SK-N-SH treated with all-trans-retinoic acid at 6 μM for 48 hours (cell line): ENCODE results near the gene CCDC102B.

Experiments
- BACH2 ChIP-seq: fragments of 250-450 bp; sonication (Bioruptor Pico); IDR thresholded peaks from 2 replicates; pipeline ENCODE4 v1.9.0; 2021; ENCODE audit warnings: mild to moderate bottlenecking, borderline replicate concordance
- PATZ1 ChIP-seq: fragments of 250-450 bp; sonication (Bioruptor Pico); IDR thresholded peaks from 2 replicates; pipeline ENCODE4 v1.8.0; 2020; ENCODE audit warnings: mild to moderate bottlenecking, moderate library complexity, borderline replicate concordance
- ZFP3 ChIP-seq: fragments of 250-450 bp; sonication (Bioruptor Pico); IDR thresholded peaks from 2 replicates; pipeline ENCODE4 v1.5.0; 2020; ENCODE audit warnings: mild to moderate bottlenecking, moderate library complexity
- ZNF8 ChIP-seq: fragments of 450-650 bp; formaldehyde crosslinking; IDR thresholded peaks from 2 replicates; pipeline ENCODE4 v1.5.0; 2020; ENCODE audit warnings: mild to moderate bottlenecking, moderate library complexity

- TF ChIP-seq ZFP3: no peak
- no peak for TF ChIP-seq PATZ1 (CRISPR knock-in tag)
- TF ChIP-seq ZNF8 (CRISPR knock-in tag): no peak
- no peak for TF ChIP-seq BACH2
Measured at GRCh38 chr18:68842951-68843350, 45.1 kb downstream of the CCDC102B start.
